HG02642 (cell line): ENCODE data around the gene ANO1.

Experiments
- ATAC-seq: cut with Tn5 transposase; IDR thresholded peaks from one replicate; pipeline ENCODE4 v1.9.1; 2021; ENCODE audit warnings: mild to moderate bottlenecking; ENCODE audit not compliant: unreplicated experiment, poor library complexity

Gene ANO1

DNA sequence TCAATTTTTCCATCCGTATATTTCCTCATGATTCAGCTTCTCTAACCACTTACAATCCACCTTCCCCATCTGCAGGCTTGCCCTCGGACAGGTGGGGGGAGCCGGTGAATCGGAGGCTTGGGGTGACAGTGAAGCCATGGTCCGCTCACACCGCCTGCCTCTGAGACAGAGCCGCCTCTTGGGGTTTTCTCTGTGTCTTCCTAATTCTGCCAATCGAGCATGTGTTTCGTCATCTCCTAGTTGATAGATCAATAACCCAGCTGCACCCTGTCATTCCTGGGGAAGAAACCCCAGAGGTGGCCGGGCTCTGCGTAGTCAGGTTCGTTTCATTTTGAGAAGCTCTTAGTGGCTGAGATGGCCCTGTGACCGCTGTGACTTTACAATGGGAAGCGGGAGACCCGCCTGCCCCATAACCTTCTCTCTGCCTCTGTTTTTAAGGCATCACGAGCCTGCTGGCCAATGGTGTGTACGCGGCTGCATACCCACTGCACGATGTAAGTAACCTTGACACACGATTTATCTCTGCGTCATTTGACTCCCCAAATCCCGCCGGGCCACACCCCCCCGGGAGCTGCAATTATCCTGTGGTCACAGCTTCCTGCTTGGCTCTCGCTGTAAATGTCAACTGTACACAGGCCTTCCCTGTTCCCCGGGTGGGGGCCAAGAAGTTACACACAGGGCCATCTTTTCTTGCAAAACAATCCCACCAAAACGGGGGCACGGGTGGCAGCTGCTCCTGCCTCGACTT is 33.3 kb downstream of the ANO1 start:
- ATAC-seq, result no peak

DNA sequence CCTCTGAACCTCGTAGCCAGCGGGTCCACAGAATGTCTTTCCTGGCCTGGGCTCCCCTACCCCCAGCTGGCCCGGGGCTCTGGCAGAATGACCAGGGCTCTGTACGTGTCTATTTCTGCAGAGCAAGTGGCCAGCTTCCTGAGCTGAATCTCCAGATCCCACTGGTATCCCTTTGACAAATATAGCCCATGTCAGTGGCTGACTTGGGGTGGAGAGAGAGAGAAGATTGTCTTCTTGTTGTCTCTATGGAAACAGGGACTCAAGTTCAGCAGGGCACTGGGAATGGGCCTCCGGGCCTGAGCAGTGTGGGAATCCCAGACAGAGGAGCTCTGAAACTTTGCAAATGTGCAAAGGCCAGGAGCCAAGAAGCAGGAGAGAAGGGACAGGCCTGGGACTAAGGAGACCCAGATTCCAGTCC is 33.9 kb downstream of the ANO1 start:
- ATAC-seq, result no peak

DNA sequence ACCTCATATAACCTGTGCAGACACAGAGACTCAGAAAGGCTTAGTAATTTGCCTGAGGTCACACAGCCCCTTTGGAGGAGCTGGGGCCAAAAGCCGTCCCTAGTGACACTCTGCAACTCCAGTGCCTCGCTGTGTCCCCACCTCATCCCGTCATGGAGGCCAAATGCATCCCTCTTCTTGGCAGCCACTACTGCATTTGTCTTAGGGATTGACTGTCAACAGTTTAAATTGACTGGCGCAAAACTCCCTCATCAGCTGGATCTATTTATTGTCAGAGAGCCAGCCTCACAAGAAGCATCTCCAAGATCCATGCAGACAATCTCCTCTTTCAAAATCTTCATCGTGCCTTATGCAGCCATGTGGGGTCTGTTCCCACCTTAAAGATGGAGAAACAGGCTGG is 35.7 kb downstream of the ANO1 start:
- no peak for ATAC-seq

DNA sequence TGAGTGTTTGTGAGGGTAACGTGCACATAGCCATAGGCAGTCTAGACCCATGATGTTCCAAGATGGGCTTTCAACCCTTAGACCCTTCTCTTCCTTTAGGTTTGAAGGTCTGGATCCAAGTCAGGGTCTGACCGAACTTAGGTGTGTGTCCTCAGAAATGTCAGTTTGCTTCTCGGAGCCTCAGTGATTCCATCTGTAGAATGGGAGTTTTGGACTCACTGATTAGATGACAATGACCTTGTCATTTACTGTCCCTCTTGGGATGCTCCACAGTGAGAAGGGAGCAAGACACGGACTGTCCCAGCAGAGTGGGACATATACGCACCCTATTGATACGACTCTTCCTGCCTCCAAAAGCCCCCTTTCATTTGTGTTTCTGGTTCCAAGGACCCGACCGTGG is 37.7 kb downstream of the ANO1 start:
- no peak for ATAC-seq

DNA sequence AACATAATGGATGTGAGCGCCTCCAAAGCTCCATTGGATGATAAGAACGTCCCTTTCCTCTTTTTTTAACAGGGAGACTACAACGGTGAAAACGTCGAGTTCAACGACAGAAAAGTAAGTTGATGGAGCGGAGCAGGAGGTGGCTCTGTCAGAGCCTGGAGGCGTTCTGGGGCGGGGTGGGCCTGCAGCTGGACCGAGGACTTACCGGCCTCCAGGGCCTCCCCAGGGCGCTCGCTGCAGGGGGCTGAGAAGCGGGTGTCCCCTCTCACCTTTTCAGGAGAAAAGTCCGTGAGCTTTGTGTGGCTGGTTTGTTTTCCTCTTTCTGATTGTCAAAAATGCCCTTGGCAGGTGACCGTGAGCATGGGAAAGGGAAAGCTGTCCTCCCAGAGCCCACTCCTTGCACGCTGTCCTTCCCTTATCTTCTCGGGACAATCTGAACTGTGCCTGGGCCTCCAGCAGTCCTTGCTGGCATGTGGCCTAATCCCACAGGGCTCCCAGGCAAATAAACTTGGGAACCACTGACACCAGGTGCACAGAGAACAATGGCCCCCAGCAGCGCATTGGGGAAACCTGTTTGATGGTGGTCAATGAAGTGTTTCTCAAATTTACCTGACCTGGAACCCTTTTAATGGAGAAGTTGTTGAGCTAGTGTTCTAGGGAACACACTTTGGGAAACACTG is 38.4 kb downstream of the ANO1 start:
- no peak for ATAC-seq

DNA sequence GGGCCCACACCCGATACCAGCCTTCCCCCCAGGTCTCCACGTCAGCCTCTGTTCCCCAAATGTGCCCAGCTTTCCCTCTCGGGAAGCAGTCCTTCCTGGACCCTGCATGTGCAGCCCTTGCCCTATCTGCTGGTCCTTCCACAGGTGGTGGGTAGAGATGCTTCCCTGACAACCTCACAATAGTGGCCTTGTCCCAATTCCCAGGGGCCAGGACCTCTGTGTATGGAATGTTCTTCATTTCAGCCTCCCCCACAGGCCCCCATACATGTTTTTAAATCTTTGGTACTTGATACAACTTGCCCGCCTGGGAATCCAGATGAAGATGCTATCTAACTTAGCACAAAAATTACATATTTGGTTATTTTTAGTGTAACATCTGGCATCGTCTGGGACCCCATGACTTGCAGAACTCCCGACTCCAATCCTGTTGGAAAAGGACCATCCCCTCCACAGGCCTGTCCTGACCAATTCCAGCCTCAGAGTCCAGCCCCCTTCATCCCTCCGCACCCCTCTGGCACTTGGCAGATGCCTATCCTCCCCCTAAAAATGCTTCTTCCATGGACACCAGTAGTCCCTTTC is 39.5 kb downstream of the ANO1 start:
- no peak for ATAC-seq

DNA sequence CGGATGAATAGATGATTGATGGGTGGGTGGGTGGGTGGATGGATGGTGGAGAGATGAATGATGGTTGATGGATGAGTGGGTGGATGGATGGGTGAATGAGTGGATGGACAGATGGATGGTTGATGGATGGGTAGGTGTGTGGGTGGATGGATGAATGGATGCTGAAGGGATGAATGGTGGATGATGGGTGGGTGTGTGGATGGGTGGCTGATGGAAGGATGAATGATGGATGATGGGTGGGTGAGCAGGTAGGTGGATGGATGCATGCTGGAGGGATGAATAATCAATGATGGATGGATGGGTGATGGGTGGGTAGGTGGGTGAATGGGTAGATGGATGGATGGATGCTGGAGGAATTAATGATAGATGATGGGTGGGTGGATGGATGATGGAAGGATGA is 40.5 kb downstream of the ANO1 start:
- ATAC-seq, result no peak

DNA sequence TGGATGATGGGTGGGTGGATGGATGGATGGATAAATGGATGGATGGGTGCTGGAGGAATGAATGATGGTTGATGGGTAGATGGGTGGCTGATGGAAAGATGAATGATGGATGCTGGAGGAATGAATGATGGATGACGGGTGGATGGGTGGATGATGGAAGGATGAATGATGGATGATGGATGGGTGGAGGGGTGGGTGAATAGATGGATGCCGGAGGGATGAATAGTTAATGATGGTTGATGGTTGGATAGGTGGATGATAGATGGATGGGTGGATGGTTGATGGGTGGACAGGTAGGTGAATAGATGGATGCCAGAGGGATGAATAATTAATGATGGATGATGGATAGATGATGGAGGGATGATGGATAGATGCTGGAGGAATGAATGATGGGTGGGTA is 41.4 kb downstream of the ANO1 start:
- ATAC-seq, result no peak

DNA sequence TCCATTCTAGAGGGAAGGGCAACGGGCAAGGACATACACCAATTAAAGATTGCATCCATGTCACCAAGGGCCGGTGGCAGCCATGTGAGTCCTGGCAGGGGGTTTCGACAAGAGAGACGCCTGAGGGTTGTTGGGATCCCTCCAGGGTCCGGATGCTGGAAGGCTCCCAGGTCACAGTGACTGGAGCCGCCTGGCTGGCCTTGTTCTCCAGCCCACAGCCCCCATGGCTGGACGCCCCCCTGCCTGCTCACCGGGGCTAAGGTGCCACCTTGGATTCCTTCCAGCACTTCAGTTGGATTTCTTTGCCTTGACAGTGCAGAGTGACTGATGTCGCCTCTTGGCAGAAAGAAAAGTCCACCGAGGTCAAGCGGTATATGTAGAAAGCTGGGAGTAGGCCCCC is 42.6 kb downstream of the ANO1 start:
- no peak for ATAC-seq

DNA sequence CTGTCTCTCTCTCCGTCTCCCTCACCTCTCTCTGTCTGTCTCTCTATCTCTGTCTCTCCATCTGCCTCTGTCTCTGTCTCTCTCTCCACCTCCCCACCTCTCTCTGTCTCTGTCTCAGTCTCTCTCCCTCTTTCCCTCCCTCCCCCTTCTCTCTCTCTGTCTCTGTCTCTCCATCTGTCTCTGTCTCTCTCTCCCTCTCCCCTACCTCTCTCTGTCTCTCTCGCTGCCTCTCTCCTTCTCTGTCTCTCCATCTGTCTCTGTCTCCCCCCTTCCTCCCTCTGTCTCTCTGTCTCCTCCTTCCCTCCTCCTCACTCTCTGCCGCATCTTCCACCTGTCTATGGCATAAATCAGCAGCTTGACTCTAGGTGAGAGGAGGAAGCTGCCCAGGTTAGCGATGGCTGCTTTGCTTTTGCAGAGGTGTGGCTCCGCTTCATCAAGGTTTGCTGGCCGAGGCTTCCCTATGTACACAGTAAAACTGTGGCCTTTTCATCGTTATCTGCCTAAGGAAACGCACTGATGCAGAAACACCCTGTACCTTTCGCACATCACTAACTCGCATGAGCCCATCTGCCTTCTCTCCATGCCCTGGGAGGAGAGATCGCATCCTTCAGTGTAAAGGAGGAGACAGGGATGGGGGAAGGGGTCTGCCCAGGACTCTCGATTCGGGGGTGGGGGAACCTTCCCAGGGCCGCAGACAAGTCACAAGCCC is 44.5 kb downstream of the ANO1 start:
- ATAC-seq, result no peak

DNA sequence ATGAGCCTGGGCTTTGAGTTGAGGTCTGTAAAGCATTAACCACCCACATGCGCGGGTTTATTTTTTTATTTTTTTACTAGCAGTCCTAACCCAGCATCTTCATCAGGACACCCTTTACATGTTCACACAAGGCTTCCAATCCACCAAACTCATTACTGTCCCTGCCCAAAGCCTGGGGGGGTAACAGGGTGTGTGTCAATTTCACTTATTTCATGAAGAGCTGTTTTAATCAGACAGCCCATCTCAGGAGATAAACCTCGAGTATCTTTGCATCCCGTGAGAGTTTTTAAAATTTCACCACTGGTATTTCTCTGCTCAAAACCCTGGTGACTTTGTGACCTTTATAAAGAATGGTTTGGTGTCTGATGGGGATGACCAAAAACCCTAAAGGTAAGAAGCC is 45.6 kb downstream of the ANO1 start:
- ATAC-seq, result no peak

DNA sequence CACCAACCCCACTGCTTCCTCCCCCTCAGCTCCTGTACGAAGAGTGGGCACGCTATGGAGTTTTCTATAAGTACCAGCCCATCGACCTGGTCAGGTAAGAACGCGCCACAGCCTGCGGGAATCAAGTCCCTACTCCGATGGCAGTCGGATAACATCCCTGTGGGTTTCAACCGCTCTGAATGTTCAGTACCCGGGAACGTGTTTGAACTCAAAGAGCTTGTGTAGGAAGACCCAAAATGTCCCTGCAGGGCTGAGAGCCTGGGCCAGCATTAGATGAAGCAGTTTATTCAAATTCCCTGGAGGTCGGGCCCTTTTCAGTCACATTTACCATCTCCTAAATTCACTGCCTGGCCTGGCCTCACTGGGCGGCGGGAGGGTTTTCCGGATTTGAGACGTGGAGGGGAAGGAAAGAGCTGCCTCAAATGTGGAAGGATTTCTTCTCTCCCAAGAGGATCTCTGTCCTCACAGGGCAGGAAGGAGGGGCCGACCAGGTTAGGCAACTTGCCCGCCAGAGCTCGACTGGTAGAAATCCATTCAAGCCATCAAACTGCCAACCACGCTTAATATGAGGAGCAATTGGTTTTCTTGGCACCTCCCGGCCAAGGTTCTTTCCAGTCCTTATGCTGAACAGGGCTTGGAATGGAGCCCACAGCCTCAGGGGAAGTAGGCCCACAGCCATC is 46.3 kb downstream of the ANO1 start:
- ATAC-seq, result no peak

DNA sequence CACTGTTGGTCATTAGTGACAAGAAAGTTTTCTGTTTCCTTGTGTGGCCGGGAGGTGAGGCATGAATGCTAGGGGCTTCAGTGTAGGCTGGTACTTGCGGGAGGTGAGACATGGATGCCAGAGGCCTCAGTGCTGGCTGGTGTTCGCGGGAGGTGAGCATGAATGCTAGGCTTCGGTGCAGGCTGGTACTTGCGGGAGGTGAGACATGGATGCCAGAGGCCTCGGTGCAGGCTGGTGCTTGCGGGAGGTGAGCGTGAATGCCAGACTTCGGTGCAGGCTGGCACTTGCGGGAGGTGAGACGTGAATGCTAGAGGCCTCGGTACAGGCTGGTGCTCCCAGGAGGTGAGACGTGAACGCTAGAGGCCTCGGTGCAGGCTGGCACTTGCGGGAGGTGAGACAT is 48.4 kb downstream of the ANO1 start:
- ATAC-seq, result no peak

DNA sequence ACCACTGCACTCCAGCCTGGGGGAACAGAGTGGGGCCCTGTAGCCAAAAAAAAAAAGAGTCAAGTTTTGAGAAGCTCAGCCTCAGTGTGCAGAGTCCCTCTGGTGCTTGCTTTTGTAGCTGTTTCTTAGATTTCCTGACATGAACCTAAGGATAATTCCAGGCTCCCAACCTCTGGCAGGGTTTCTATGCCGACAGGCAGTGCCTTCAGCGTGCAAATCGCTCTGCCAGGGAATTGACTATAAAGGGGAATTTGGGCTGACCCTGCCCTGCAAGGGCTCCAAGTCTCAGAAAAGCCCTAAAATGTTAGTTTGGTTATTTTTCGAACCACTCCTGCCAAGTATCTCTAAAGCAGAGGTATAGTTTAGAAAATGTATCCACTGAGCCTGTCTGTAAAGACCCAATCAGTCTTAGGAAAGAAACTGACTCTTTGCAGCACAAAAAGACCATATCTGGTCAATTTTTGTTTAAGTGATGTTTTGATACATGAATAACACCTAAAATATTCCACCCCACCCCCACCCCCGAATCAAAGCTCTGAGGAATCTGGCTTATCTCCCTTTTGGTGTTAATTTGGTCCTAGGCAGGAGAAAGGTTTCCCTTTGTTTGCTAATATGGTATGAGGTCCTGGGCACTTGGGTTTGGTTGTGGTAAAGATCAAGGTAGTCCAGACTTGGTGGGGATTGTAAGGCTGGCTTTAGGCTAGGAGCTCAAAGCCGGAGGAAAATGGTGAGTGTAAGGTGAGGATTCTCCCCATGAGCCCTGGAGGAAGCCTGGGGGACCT is 49.7 kb downstream of the ANO1 start:
- no peak for ATAC-seq

DNA sequence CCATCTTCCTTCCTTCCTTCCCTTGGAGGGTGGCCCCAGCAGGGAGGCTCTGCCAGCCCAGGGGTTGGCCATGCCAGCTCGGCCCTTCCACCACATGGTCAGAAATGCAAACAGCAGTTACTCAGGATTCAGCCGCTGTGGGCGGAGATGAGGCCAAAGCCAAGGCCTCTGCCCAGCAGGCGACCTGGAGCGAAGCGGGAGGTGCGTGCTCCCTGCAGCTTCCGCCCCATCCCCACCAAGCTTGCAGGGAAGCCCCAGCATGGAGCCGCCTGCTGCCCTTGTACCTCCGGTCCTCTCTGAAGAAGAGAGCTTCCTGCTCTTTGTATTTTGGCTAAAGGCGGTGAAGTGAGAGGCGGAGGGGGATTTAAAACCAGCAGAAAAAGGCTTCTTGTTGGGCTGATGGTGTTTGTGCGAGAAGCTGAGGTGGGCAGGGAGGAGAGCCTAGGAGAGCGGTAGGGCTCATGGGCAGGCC is 50.4 kb downstream of the ANO1 start:
- ATAC-seq, result no peak

DNA sequence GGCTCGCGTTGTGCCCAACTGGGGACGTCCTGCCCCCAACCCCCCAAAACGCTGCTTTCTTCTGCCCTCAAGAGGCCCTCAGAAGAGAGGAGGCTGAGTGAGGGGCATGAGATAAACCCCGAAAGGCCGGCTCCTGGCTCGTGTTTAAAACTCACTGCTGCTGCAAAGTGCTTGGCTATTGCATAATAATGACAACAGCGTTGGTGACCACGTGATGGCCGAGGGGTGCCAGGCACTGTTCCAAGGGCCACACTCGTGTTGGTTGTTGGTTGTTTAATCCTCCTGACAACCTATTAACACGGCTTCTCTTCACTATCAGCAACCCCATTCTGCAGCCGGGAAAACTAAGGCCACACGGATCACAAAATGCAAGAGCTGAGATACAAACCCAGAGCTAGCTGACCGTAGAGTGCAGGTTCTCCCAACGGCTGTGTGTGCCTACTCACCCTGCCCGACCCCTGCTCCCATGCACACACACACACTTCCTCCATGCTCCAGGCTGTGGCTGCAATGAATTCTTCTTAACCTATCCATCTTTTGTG is 51.0 kb downstream of the ANO1 start:
- ATAC-seq, result no peak

DNA sequence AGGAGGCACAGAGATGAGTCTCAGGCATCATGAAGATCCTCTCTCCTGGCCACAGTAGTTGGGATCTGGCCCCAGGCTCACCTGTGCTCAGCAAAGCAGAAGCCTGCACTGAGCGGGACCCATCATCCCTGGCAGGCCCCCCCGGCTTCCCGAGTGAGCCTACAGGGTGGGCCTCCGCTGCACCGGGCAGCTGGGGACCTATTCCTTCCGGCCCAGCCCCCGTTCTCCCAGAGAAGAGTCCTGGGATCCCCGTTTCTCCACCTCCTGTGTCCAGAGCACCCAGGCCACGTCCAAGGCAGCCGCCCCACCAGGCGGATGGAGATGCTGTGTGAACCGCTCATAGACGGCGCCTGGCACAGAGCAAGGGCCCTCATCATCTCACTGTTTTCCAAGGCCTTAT is 52.5 kb downstream of the ANO1 start:
- no peak for ATAC-seq

DNA sequence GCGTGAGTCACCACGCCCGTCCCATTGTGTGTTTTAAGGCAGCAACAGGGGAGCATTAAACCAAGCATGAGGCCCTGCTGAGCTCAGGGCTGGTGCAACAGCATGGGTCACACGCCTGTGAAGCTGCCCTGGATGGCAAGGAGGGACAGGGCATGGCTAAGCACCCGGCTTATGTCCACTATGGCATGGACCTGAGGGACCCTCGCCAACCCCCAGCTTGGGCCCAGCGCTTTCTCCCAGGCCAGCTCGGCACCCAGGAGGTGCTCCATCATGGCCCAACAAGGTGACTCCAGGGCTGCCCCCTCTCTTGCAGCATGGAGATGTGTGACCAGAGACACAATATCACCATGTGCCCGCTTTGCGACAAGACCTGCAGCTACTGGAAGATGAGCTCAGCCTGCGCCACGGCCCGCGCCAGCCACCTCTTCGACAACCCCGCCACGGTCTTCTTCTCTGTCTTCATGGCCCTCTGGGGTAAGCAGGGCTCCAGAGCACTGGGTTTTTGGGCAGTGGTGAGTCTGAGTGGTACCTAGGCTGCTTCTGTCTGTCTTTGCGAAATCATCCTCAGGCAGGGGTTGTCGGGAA is 53.6 kb downstream of the ANO1 start:
- no peak for ATAC-seq

DNA sequence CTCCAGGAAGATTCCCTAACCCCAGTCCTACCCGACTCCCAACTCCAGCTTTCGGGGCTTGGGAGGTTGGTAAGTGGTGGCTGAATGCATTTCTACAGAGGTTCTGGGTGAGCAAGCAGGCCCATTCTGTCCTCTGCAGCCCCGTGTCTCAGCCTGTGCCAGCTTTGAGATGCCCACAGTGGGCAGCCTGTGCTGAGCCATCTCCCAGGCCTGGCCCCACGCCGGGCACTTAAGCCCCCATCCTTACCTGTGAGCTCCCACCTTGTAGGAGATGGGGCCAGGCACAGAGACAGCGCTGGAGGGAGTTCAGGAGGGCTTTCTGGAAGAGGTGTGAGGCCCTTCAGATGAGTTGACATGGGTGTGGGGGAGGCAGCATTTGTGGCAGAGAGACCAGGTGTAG is 54.5 kb downstream of the ANO1 start:
- ATAC-seq, result no peak
